ENCODE data around the gene ZNF516. TPM values are rescaled to one million over a fixed set of nuclear protein-coding genes. Genes with fewer than 3 reads are reported as not detected.

Gene ZNF516
- total RNA-seq, 1 donor from 2014 or later: 20.3 TPM

DNA sequence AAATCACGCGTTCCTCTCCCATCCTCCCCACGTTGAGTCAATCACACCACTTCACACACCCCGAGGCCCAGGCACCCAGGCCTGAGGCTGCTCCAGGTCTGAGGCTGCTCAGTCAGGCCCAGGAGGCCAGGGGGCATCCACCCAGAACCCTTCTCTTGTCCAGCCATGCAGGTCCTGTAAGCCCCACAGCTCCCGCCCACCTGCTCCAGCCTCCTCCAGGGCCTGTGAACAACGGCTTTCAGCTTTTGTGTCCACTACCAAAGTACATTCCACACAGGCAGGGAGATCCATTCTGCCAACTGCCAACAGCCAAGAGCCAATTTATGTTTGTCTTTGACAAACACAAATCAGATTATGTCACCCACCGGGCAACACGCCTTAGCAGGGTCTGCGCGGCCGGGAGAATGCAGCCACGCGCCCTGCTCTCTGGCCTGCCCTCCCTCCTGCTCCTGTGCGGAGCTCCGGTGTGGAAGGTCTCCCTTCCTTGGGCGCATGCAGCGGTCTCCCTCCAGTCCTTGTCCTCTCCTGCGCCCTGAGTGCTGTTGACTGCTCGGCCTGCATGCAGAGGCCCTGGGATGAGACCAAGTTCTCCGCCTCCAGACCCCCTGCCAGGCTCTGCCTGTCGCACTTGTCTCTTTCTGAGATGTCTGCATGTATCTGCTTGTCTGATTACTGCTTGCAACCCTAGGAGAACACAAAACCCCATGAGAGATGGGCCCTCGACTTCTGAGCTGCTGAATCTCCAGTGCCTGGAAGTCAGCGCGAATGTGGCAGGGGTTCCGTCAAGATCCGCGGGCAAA is 146.6 kb downstream of the ZNF516 start:
- DNase-seq (ENCODE audit: low spot score): no peak

GRCh38 chr18:76347341-76347740 is 147.7 kb downstream of the ZNF516 start:
- no peak for DNase-seq (ENCODE audit: low spot score)

DNA sequence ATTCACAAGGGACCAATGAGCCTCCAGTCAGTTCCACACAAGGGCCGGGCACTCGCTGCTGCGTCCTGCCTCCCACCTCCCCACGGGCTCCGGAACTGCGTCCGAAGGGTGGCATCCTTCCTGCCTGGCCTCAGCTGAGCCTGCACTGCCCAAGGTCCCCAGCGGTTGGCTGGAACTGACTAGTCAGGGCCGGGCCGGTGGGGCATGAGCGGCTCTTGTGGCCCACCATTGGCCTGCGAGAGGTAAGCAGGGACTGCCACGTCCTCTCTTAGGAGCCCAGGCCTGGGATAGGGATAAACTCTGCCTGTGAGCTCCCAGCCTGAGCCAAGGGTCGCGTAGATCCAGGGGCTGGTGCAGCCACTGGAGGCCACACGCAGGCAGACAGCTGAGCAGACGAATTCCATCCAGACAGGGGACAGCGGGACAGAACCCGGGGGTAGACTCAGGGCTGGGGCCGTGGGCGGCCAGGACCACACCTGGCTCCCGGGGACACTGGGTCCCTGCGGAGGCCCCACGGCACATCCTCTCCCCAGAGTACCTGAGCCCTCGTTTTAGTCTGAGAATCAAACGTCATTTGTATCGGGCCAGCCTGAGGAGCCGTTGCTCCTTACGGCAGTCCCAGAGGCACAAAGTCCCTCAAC is 148.4 kb downstream of the ZNF516 start:
- no peak for DNase-seq (ENCODE audit: low spot score)

DNA sequence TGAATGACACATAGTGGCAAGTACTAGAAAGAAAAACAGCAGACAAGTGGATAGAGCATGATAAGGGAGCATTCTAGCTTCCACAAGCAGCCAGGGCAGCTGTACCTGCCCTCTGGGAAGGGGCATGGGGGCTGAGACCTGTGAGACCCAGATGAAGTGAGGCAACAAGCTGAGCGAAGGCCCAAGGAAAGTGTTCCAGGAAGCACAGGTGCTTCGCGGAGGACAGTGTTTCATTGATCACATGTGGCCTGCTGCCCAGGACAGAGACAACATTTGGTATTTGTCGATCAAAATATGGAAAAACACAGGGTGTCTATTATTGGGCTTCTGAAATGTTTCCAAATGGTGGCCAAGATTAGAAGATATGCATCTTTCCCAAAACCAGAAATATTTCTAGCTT is 149.1 kb downstream of the ZNF516 start:
- no peak for DNase-seq (ENCODE audit: low spot score)

DNA sequence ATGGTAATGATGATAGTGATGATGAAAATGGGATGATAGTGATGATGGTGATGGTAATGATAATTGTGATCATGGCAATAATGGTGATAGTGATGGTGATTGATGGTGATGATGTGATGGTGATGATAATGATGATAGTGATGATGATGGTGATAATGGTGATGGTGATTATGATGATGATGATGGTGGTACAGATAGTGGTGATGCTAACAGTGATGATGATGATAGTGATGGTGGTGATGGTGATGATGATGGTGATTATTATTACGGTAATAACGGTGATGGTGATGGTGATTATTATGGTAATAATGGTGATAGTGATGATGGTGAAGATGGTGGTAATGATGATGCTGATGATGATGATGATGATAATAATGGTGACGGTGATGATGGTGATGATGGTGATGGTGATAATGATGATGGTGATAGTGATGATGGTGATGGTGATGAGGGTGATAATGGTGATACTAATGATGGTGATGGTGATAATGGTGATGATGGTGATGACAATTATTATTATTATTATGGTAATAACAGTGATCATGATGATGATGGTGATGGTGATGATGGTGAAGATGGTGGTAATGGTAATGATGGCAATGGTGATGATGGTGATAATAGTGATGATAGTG is 151.0 kb downstream of the ZNF516 start:
- no peak for DNase-seq (ENCODE audit: low spot score)

DNA sequence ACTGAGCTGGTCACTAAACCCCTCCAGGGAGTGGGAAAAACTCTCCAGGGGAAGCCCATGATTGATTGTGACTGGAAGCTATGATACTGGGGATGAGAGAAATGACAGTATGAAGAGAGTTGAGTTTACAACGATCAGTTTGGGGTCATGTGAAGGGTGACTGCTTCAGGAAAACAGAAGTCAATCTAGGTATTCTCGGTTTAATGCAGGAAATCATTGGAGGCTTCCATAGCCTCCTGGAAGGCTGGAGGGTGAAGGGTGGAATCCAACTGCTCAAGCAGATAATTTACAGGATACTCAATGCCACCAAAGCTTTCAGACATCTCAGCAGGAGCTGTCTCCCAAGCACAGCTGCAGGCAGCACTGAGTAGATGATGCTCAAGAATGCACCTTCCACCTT is 154.6 kb downstream of the ZNF516 start:
- no peak for DNase-seq (ENCODE audit: low spot score)

DNA sequence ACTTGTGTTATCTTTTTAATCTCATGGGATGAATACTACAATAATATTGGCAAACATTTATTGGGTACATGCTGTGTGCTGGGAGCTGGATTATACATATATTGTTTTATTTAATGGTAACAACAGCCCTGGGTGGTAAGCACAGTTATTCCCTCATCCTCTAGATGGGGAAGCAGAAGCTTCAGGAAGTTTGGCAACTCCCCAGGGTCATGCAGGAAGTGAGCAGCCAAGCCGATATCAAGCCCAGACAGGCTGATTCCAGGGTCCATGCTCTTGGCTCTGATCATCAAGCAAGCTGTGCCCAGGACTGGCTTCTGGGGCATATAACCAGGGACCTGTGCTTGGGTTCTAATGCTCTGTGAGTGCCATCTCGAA is 155.8 kb downstream of the ZNF516 start:
- no peak for DNase-seq (ENCODE audit: low spot score)

DNA sequence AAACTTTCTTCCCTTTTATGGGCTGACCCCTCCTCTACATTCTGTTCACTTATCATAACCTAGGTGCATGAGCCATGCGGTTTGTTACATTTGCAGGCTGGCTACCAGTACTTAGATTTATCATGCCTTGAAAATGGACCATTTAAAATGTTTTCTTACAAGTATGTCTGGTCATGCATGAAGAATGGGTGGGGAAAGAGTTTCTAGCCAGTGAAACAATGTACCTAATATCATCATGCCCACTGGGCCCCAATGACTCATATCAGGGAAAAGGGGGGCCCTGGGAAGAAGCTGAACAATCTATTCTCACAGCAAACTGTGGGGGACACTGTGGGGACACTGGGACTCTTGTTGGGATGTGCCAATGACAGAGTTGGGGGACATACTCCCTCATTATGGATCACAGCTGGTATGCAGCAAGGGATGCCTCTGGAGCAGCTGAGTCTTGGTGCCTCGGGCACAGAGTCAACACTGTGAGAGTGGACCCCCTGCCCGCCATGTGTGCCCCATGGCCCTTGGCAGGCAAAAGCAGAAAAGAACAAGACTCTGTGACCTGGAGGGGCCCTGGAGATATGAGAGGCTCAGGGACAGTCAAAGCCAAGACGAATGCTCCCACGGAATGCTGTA is 156.3 kb downstream of the ZNF516 start:
- DNase-seq (ENCODE audit: low spot score): no peak

DNA sequence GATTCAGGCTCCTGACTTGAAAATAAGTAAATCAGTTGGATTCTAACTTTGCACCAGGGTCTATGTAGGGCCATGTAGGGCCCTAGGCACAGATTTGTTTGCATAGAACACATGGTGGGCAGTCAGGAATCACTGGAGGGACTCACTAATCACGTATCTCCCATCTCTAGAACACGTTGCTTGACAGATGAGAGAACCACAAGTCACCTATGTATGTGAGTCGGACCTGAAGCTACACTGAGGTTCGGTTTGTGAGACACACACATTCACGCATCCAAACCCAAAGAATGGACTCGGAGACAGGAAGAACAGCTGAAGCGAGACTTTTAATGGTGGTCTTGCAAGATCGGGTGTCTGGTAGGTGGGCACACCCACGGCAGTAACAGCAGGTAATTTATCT is 157.0 kb downstream of the ZNF516 start:
- DNase-seq (ENCODE audit: low spot score): no peak

GRCh38 chr18:76335859-76336640 is 159.0 kb downstream of the ZNF516 start:
- DNase-seq (ENCODE audit: low spot score): no peak

DNA sequence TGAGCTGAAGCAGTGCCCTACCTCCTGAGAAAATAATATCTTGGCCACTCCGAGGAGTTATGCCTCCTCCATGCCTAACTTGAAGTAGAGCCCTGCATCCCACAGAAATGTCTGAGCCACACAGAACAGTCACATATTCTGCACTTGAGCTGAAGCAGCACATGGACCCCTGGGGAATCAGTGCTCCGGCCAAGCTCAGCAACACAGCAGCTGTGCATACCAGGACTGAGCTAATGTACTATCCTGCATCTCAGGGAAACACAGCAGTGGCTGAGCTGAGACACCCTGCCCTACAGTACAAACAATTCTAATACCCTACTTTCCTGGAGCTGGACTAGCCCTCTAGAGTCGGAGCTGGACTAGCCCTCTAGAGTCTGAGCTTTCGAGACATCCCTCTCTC is 166.9 kb downstream of the ZNF516 start:
- DNase-seq (ENCODE audit: low spot score): no peak

DNA sequence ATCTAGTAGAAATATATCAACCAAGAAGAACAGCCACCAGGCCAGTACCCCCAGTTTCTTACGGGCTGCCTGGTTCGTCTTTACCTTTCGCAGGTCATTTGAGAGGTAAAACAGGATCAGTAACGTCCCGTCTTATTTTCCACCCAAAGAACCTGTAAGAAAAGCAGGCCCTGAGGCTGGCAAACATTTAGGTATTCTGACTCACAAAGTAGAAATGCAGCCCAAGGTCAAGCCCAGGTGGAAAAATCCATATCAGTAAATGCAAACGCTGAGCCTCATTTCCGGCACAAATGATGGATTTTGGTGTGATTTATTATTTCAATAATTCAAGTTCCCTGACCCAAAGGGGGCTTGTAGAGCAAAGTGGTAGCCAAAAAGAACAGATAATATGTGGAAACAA is 171.2 kb downstream of the ZNF516 start:
- no peak for DNase-seq (ENCODE audit: low spot score)

- DNase-seq (ENCODE audit: low spot score): no peak
Measured at GRCh38 chr18:76322686-76323085, 172.4 kb downstream of the ZNF516 start.

GRCh38 chr18:76319366-76319765 is 175.7 kb downstream of the ZNF516 start:
- DNase-seq (ENCODE audit: low spot score): no peak

- no peak for DNase-seq (ENCODE audit: low spot score)
Measured at GRCh38 chr18:76318607-76319006, 176.4 kb downstream of the ZNF516 start.

- DNase-seq (ENCODE audit: low spot score): no peak
Measured at GRCh38 chr18:76317136-76317535, 177.9 kb downstream of the ZNF516 start.

- no peak for DNase-seq (ENCODE audit: low spot score)
Measured at GRCh38 chr18:76315722-76316230, 179.3 kb downstream of the ZNF516 start.

DNA sequence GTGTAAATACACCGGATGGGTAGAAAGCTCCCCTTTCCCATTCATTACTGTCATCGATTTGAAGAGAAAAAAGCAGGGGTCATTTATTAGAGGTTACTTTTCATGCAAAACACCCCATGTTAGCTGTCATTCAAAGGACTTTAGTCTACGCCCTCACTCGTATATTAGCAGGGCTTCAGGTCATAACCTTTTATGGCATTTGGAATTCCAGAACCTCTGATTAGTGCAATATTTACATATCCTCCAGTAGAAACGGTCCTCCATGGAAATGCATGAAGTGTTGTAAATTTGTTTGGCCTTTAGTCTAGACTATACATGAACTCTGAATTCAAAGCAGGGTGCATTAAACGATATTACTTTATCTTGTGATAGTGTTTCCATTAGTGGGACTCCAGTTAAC is 180.5 kb downstream of the ZNF516 start:
- DNase-seq (ENCODE audit: low spot score): no peak

GRCh38 chr18:76314015-76314414 is 181.0 kb downstream of the ZNF516 start:
- DNase-seq (ENCODE audit: low spot score): no peak
